HCEC 1CT (cell line): ENCODE data around the gene PINLYP.
"Not testable (repeated sequence)": the region's sequence is repeated elsewhere in the genome, so short reads cannot be mapped to it uniquely, and the experiment has no call there.

Experiments
- DNase-seq: peaks from one replicate; pipeline ENCODE4 v3.0.0-alpha.2; 2017

PINLYP gene

GRCh38 chr19:43575156-43575950 is at the start of gene PINLYP, which contains the start of gene XRCC1:
Gene PINLYP (plus strand): TSS chr19:43575801. CDS start chr19:43577192, 1,391 bp downstream.
Gene XRCC1 (minus strand): TSS chr19:43575527. CDS start chr19:43575458, 69 bp downstream.
- peak; percentile 99 for DNase-seq

- DNase-seq: no peak
Observed at GRCh38 chr19:43525836-43526771, 49.5 kb upstream of the PINLYP start.

GRCh38 chr19:43526884-43527859 is 48.4 kb upstream of the PINLYP start, which contains the start of gene ETHE1:
Gene ETHE1 (minus strand): TSS chr19:43527201. CDS start chr19:43527177, 24 bp downstream.
- DNase-seq: peak; percentile 63

DNA sequence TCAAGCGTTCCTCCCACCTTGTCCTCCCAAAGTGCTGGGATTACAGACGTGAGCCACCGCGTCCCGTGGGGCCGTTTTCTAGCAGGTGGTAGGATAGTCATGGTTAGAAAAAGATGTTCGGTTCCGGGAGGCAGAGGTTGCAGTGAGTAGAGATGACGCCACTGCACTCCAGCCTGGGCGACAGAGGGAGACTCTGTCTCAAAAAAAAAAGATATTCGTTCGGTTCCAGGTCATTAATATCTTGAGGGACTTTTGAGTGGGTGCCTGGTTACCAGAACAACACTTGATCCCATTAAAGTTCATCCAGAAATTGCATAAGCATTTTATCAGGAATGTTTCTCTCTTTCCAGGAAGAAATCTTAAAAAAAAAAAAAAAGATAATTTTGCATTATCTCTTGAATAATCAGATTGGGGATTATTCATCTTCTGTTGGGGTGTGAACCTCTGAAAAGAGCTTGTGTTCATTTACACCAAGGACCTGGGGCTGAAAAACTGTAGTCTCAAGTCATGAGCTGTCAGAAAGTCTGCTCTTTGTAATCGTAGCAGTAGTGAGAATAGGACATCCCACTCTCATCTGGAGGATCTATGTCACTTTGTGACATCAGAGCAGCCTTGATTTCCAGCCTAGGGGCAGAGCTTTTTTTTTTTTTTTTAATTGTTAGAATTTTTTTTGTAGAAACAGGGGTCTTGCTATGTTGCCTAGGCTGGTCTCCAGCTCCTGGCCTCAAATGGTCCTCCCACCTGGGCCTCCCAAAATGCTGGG is 47.6 kb upstream of the PINLYP start:
- no peak for DNase-seq

GRCh38 chr19:43532571-43532961 is 43.0 kb upstream of the PINLYP start:
- DNase-seq: peak; percentile 18

DNA sequence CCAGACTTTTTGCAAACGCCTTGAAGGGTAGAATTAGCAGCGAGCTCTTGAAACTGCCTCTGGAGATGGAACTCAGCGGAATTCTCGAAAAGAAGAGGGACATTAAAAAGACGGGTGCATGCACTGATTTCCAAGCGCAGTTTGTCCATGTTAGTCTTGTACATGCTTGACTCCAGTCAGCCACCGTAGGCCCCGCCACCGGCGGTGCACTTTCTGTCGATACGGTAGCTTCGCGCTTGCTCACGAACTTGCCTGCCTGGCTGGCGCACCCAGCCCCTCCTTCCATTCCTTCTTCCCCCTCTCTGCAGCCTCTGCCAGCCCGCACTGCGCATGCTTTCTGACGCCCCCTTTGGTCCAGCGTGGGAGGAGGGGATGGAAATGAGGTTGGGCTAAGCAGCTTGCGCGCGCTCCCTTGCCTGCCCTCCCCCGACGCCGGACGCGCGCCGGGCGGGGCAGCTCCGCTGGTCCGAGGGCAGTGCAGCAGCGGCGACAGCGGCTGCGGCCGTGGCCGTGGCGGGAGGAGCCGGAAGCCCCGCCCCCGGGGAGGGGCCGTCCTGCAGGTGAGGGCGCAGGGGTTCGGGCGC is 42.5 kb upstream of the PINLYP start, which contains the start of gene ZNF575:
TSS of gene ZNF575 (plus strand) at position 227 of the 584 bp plus-strand sequence. CDS start 1,235 bp downstream, outside the sequence.
- DNase-seq: peak; percentile 84

- DNase-seq: peak; percentile 99
Observed at GRCh38 chr19:43533546-43534304, 41.9 kb upstream of the PINLYP start.

DNA sequence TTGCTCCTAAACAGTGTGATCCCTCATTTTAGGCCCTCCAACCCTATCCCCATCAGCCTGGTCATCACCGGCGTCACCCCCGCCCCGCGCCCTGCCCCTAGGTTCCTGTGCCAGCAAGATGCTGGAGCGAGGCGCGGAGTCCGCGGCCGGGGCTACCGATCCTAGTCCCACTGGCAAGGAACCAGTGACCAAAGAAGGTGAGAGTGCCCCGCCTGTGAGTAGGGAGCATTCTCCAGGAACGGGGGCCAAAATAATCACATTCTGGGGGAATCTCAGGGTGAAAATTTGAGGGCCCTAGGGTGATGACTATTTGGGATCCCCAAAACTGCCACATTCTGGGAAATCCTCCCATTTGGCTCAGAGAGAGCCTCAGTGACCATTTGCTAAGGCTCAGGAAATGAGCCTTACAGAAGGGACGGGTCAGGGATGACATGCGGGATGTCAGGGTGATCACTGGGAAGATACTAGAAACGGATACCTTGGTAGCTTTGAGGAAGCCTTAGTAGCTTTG is 41.2 kb upstream of the PINLYP start:
- no peak for DNase-seq

DNA sequence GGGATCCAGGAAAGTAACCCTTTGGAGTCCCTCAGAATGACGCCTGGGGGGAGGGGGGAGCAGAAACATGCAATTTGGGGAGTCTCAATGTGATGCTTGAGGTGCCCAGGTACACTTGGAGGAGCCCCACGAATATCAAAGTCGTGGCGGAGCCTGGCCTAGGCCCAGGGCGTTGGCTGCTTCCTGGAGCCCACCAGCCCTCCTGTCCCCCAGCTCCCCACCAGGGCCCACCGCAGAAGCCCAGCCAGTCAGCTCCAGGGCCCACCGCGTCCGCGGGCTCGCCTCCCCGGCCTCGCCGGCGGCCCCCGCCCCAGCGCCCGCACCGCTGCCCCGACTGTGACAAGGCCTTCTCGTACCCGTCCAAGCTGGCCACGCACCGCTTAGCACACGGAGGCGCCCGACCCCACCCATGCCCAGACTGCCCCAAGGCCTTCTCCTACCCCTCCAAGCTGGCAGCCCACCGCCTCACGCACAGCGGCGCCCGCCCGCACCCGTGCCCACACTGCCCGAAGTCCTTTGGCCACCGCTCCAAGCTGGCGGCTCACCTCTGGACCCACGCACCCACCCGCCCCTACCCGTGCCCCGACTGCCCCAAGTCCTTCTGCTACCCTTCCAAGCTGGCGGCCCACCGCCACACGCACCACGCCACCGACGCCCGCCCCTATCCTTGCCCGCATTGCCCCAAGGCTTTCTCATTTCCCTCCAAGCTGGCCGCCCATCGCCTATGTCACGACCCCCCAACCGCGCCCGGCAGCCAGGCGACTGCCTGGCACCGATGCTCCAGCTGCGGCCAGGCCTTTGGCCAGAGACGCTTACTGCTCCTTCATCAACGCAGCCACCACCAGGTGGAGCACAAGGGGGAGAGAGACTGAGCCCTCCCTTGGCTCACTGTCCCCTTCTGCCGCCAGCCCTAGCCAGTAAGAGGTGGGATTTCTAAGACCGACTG is 40.5 kb upstream of the PINLYP start:
- DNase-seq: peak; percentile 45

- DNase-seq: no peak
Observed at GRCh38 chr19:43538922-43539321, 36.7 kb upstream of the PINLYP start.

- no peak for DNase-seq
Observed at GRCh38 chr19:43540381-43540780, 35.2 kb upstream of the PINLYP start.

DNA sequence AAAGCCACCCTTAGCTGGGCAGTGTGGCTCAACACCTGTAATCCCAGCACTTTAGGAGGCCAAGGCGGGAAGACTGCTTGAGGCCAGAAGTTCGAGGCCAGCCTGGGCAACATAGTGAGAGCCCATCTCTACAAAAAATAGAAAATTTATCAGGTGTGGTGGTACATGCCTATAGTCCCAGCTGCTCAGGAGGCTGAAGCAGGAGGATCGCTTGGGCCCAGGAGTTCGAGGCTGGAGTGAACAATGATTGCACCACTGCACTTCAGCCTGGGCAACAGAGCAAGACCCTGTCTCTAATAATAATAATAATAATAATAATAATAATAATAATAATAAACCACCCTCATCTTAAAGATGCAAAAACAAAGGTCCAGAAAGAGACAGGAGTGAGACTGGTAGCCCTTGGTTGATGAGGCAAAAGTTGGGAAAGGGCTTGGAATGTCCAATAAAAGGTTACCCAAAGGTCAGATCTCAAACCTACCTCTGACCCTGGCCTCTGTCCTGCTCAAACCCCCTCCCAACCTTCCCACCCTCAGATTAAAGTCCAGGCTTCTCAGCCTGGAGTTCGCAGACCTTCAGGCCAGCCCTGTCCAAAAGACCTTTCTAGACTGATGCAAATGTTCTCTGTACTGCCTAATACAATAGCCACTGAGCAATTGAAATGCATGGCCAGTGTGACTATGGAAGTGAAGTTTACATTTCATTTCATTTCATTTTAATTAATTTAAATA is 33.5 kb upstream of the PINLYP start:
- no peak for DNase-seq

DNA sequence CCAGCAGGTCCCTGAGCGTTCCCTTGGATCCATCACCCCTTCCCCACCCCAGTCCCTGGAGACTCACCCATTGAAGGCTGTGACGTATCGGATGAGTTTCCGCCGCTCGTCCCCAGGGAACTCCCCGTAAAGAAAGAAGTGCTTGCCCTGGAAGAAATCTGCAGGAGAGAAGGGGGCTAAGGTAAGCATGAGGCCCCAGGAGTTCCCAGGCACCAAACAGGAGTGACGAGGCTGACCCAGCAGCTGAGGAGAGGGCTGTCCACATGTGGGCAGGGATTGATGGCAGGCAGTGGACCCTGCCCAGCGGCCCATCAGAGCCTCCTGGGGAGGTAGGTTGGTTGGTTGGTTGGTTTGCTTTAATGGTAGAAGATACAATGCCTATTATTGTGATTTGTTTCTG is 31.5 kb upstream of the PINLYP start:
- DNase-seq: no peak

GRCh38 chr19:43545276-43545675 is 30.3 kb upstream of the PINLYP start:
- DNase-seq: no peak

DNA sequence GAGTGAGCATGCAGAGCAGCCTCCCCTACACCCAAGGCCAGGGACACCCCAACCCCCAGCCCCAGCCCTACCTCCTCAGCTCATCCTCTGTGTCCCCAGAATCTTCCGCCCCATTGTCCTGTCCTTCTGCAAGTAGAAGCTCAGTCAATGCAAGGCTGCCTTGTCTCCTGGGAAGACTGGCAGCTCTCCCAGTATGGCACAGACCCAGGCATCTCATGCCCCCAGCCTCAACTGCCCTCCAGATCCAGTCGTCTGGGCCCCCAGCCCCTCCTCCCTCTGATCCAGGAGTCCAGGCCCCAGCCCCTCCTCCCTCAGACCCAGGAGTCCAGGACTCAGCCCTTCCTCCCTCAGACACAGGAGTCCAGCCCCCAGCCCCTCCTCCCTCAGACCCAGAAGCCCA is 29.6 kb upstream of the PINLYP start:
- no peak for DNase-seq

- DNase-seq: no peak
Observed at GRCh38 chr19:43546581-43546980, 29.0 kb upstream of the PINLYP start.

GRCh38 chr19:43547926-43548325 is 27.7 kb upstream of the PINLYP start:
- not testable (repeated sequence) for DNase-seq

GRCh38 chr19:43548706-43549105 is 26.9 kb upstream of the PINLYP start:
- DNase-seq: no peak
